HepG2 (cell line): ENCODE measurements around the gene MAN1C1. TPM values are rescaled to one million over a fixed set of nuclear protein-coding genes. Genes with fewer than 3 reads are reported as not detected.
A peak's percentile ranks its signal among the peaks of the same experiment; 100 is the strongest.

ENCODE experiments used
- ATAC-seq: fragments of 200-7000 bp; cut with Tn5 transposase; 3 replicates; pipeline ENCODE4 v1.9.1; 2020; ENCODE audit warnings: mild to moderate bottlenecking, moderate library complexity
- BruUV-seq: library from RNA; stranded (reverse); fragments of 400-500 nt; replicated peaks from 2 replicates; lab custom pipeline; 2021; lab: Mats Ljungman, UMichigan
- CTCF ChIA-PET: fragments of 300-600 bp; formaldehyde crosslinking; extraction: SDS; loops from one replicate; lab custom pipeline; 2021; ENCODE audit warnings: low total read pairs, inconsistent platforms, low intra/inter-chr PET ratio; lab: Yijun Ruan, JAX
- POLR2A ChIA-PET: fragments of 350-600 bp; sonication (Branson Sonifier 250); formaldehyde crosslinking; loops from one replicate; lab custom pipeline; 2020; ENCODE audit warnings: antibody characterized with exemption, inconsistent platforms; lab: Yijun Ruan, JAX
- DNase-seq: peaks from one replicate; pipeline ENCODE4 v3.0.0-alpha.2; 2015; ENCODE audit warnings: low spot score
- FAIRE-seq: peaks from 3 replicates; lab custom pipeline; 2011; peaks lifted over from hg19 to GRCh38; lab: Jason Lieb, UNC
- H2AFZ ChIP-seq: one replicate; pipeline ENCODE4 v1.6.1; 2011; ENCODE audit warnings: low read length, inconsistent platforms
- H3K27ac ChIP-seq: fragments of 300-600 bp; 3 replicates; pipeline ENCODE4 v1.8.0; 2011; ENCODE audit warnings: mixed run types, mild to moderate bottlenecking, mixed read lengths, low read length, inconsistent platforms; ENCODE audit not compliant: insufficient read depth; ENCODE audit errors: extremely low read length
- H3K27me3 ChIP-seq, 2 experiments: fragments of 200-600 bp in 1 of 2; 2 replicates in 1 of 2; 3 replicates in 1 of 2; pipeline versions ENCODE4 v1.6.0 to v1.8.0; 2011; ENCODE audit warnings: low read length in 2 of 2, mild to moderate bottlenecking in 2 of 2, moderate library complexity in 2 of 2, inconsistent platforms in 1 of 2; ENCODE audit not compliant: insufficient read depth in 2 of 2, control insufficient read depth in 1 of 2
- H3K36me3 ChIP-seq, 2 experiments: fragments of 200-600 bp in 1 of 2; replicated peaks in 1 of 2; 2 replicates in 1 of 2; 3 replicates in 1 of 2; pipeline versions ENCODE4 v1.5.1 to v1.8.0; 2011; ENCODE audit warnings: low read length in 2 of 2, inconsistent platforms in 1 of 2; ENCODE audit not compliant: insufficient read depth in 2 of 2, control insufficient read depth in 1 of 2
- H3K4me1 ChIP-seq: 2 replicates; pipeline ENCODE4 v1.5.1; 2012; ENCODE audit warnings: low read length, inconsistent platforms; ENCODE audit not compliant: insufficient read depth
- H3K4me2 ChIP-seq: 2 replicates; pipeline ENCODE4 v1.6.0; 2011; ENCODE audit warnings: low read depth, low read length, inconsistent platforms
- H3K4me3 ChIP-seq, 3 experiments: fragments of 200-600 bp in 1 of 3; sonication (generic), shearing (Covaris generic) in 1 of 3; replicated peaks in 1 of 3; 2 replicates each; pipeline ENCODE4 v1.5.1; 2011 to 2016; ENCODE audit warnings: low read length in 3 of 3, inconsistent platforms in 2 of 3, low read depth in 2 of 3, mild to moderate bottlenecking in 2 of 3, control low read depth in 1 of 3, mixed read lengths in 1 of 3; ENCODE audit not compliant: insufficient read depth in 1 of 3
- H3K79me2 ChIP-seq: one replicate; pipeline ENCODE4 v1.6.1; 2011; ENCODE audit warnings: low read length, inconsistent platforms; ENCODE audit not compliant: insufficient read depth
- H3K9ac ChIP-seq: 2 replicates; pipeline ENCODE4 v1.6.0; 2011; ENCODE audit warnings: mild to moderate bottlenecking, low read depth, low read length, inconsistent platforms; ENCODE audit not compliant: insufficient read depth
- H3K9me3 ChIP-seq: 2 replicates; pipeline ENCODE4 v1.5.1; 2012; ENCODE audit warnings: mild to moderate bottlenecking, low read length
- H4K20me1 ChIP-seq: 2 replicates; pipeline ENCODE4 v1.6.0; 2011; ENCODE audit warnings: inconsistent platforms, mild to moderate bottlenecking, low read length, moderate library complexity; ENCODE audit not compliant: insufficient read depth
- CHD4 ChIP-seq: fragments of 200-600 bp; sonication (generic); IDR thresholded peaks from 2 replicates; pipeline ENCODE4 v1.7.0; 2017; ENCODE audit warnings: mild to moderate bottlenecking, low read length, borderline replicate concordance
- FOXK2 ChIP-seq: fragments of 450-650 bp; IDR thresholded peaks from 2 replicates; pipeline ENCODE4 v1.6.1; 2016
- GATAD2A ChIP-seq: IDR thresholded peaks from 2 replicates; pipeline ENCODE4 v1.6.1; 2016
- NFE2 ChIP-seq: sonication (generic); formaldehyde crosslinking; IDR thresholded peaks from 2 replicates; pipeline ENCODE4 v1.4.0; 2020; ENCODE audit warnings: missing genetic modification reagents
- NR2F1 ChIP-seq, 2 experiments: fragments of 450-650 bp in 1 of 2; formaldehyde crosslinking in 1 of 2; IDR thresholded peaks; 2 replicates each; pipeline versions ENCODE4 v1.5.0 to v1.6.1; 2016 to 2020; ENCODE audit warnings: mild to moderate bottlenecking in 1 of 2, missing compliant biosample characterization in 1 of 2, missing genetic modification reagents in 1 of 2, moderate library complexity in 1 of 2
- NR2F2 ChIP-seq: IDR thresholded peaks from 2 replicates; pipeline ENCODE4 v1.6.1; 2012; ENCODE audit warnings: low read depth, inconsistent platforms, borderline replicate concordance
- SALL1 ChIP-seq: sonication (generic); formaldehyde crosslinking; IDR thresholded peaks from 2 replicates; pipeline ENCODE4 v1.8.0; 2022; ENCODE audit warnings: mild to moderate bottlenecking, missing genetic modification reagents
- SCMH1 ChIP-seq: sonication (generic); formaldehyde crosslinking; IDR thresholded peaks from 2 replicates; pipeline ENCODE4 v1.9.0; 2021; ENCODE audit warnings: missing genetic modification reagents, mild to moderate bottlenecking, borderline replicate concordance
- SP4 ChIP-seq: sonication (generic); formaldehyde crosslinking; IDR thresholded peaks from 2 replicates; pipeline ENCODE4 v1.8.1; 2023; ENCODE audit warnings: mild to moderate bottlenecking, missing genetic modification reagents
- TP53 ChIP-seq: sonication (generic); formaldehyde crosslinking; conservative IDR thresholded peaks from 2 replicates; pipeline ENCODE4 v1.4.0; 2020; ENCODE audit warnings: missing genetic modification reagents
- WIZ ChIP-seq: sonication (generic); formaldehyde crosslinking; IDR thresholded peaks from 2 replicates; pipeline ENCODE4 v1.5.1; 2020; ENCODE audit warnings: mild to moderate bottlenecking, missing genetic modification reagents
- YEATS4 ChIP-seq: sonication (generic); formaldehyde crosslinking; IDR thresholded peaks from 2 replicates; pipeline ENCODE4 v1.4.0; 2020; ENCODE audit warnings: missing genetic modification reagents, borderline replicate concordance
- ZNF333 ChIP-seq: sonication (generic); formaldehyde crosslinking; IDR thresholded peaks from 2 replicates; pipeline ENCODE4 v1.4.0; 2020; ENCODE audit warnings: mild to moderate bottlenecking, missing genetic modification reagents, borderline replicate concordance
- ZNF446 ChIP-seq: sonication (generic); formaldehyde crosslinking; IDR thresholded peaks from 2 replicates; pipeline ENCODE4 v1.5.0; 2020; ENCODE audit warnings: mild to moderate bottlenecking, missing genetic modification reagents
- ZNF670 ChIP-seq: sonication (generic); formaldehyde crosslinking; IDR thresholded peaks from 2 replicates; pipeline ENCODE4 v1.8.0; 2022; ENCODE audit warnings: mild to moderate bottlenecking, missing genetic modification reagents, borderline replicate concordance
- ZNF780A ChIP-seq: sonication (generic); formaldehyde crosslinking; IDR thresholded peaks from 2 replicates; pipeline ENCODE4 v1.8.0; 2022; ENCODE audit warnings: mild to moderate bottlenecking, missing genetic modification reagents, moderate library complexity
- ZNF891 ChIP-seq: sonication (generic); formaldehyde crosslinking; IDR thresholded peaks from 2 replicates; pipeline ENCODE4 v1.5.0; 2020; ENCODE audit warnings: mild to moderate bottlenecking, missing genetic modification reagents
- WGBS: methylation state at CpG from one replicate; pipeline ENCODE4 v1.1.6; 2017; ENCODE audit warnings: low lambda C conversion rate; 5-methylcytosine and 5-hydroxymethylcytosine counted together
- in situ Hi-C: cut with HindIII; loops from 2 replicates; pipeline ENCODE4 v1.10.0; 2017; ENCODE audit warnings: low pct_unique_long_range_greater_than_20kb; ENCODE audit not compliant: extremely low pct_ligation_motif_present
- intact Hi-C: fragments of 100-400 bp; cut with micrococcal nuclease; formaldehyde crosslinking; loops from one replicate; pipeline ENCODE4 v1.10.0; 2022; ENCODE audit not compliant: unreplicated experiment
- polyA plus RNA-seq, 8 experiments: library from polyadenylated mRNA; depleted of rRNA in 3 of 8; stranded (reverse) in 7 of 8; unstranded in 1 of 8; fragments of >200 nt; fragmentation: Illumina TruSeq in 4 of 8; extraction: Trizol in 4 of 8; gene quantifications; 2 replicates each; pipeline versions ENCODE4 v1.2.1 to v1.2.3, GENCODE V29; 2011 to 2016; ENCODE audit warnings: low read depth in 4 of 8, missing spikeins in 1 of 8, mixed read lengths in 1 of 8; ENCODE audit not compliant: insufficient read depth in 1 of 8
- total RNA-seq, 5 experiments: library from RNA; depleted of rRNA; stranded (reverse); fragments of >200 nt; fragmentation: Illumina TruSeq; extraction: Trizol; gene quantifications; 2 replicates each; pipeline ENCODE4 v1.2.3, GENCODE V29; 2016; ENCODE audit warnings: low read depth in 1 of 5
- TF ChIP-seq, protein P1 (sequence below): sonication (generic); formaldehyde crosslinking; IDR thresholded peaks from 2 replicates; pipeline ENCODE4 v1.8.0; 2022; ENCODE audit warnings: mild to moderate bottlenecking, missing genetic modification reagents, borderline replicate concordance
- TF ChIP-seq, protein P2 (sequence below): IDR thresholded peaks from 2 replicates; pipeline ENCODE4 v1.6.1; 2016; ENCODE audit warnings: mild to moderate bottlenecking, missing biosample characterization, missing genetic modification reagents
- TF ChIP-seq, protein P3 (sequence below): sonication (generic); formaldehyde crosslinking; IDR thresholded peaks from 2 replicates; pipeline ENCODE4 v1.4.0; 2020; ENCODE audit warnings: mild to moderate bottlenecking, missing genetic modification reagents
- TF ChIP-seq, protein P4 (sequence below): IDR thresholded peaks from 2 replicates; pipeline ENCODE4 v1.6.1; 2016; ENCODE audit warnings: missing compliant biosample characterization, missing genetic modification reagents, borderline replicate concordance
- TF ChIP-seq, protein P5 (sequence below): sonication (generic); formaldehyde crosslinking; IDR thresholded peaks from 2 replicates; pipeline ENCODE4 v1.5.1; 2020; ENCODE audit warnings: mild to moderate bottlenecking, missing genetic modification reagents, borderline replicate concordance

Gene MAN1C1
- total and polyA plus RNA-seq, 2 of the 13 experiments (the other 11 are each of a cell fraction or from before 2014, with no cell fraction given), result 0.18 to 0.49 TPM

DNA sequence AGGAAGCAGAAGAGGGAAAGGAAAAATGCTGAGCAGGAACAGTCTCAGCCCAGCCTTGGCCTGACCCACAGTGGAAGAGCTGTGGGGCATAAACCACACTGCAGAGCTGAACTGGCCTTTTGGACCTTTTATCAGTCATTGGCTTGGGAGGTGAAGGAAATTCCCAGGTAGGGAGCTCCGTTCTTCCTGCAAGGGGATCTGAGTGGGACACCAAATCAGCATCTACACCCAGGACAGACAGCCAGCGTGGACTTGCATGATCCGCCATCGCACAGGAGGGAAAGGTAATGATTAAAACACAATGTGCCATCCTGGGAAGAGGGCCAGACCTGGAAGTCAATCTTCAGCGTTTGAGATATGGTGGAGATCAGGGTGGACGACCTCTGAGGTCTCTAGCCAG is 202.0 kb downstream of the MAN1C1 start:
- H3K4me1 ChIP-seq, result peaks cover 28% of the 10 kb centered on the region
- H3K27me3 ChIP-seq, result no peaks in the 10 kb centered on the region; a peak in 1 of 5 replicates
- peak; percentile 10 for DNase-seq
- H3K4me2 ChIP-seq, result peak overlapping the region; percentile 95
- intact Hi-C loops (no loop called here), in situ Hi-C loops (loop anchor here (25.0 kb wide), 1 partner anchor 206 kb away; the partner anchor contains the start of gene MAN1C1)
- H3K79me2 ChIP-seq, result peaks cover 26% of the 10 kb centered on the region
- no peak overlapping the region for H2AFZ ChIP-seq
- H3K9me3 ChIP-seq, result no peaks in the 10 kb centered on the region
- ATAC-seq, result no peak
- peaks cover 4% of the 10 kb centered on the region; the same call in 1 of the 2 replicates for H4K20me1 ChIP-seq
- ChIA-PET POLR2A (interaction anchor here (1.0 to 3.3 kb wide), 3 partner anchors 9 to 179 kb away, joined by 3 to 20 read pairs (median 10); partner anchors contain the start of gene PAFAH2), CTCF (no interaction called here)
- H3K36me3 ChIP-seq, result no peaks in the 10 kb centered on the region; a peak in 1 of 5 replicates
- peak overlapping the region; percentile 98 for H3K9ac ChIP-seq
- no TSS peak for BruUV-seq
- FAIRE-seq, result no peak
- H3K27ac ChIP-seq, result peak overlapping the region; percentile 98
- WGBS, result 0% methylated on average over 6 of the region's 6 CpGs
- H3K4me3 ChIP-seq, result peak overlapping the region; percentile 90 to 94 (median 94)
- TF ChIP-seq TP53 (CRISPR knock-in tag) (no peak), ZNF780A (CRISPR knock-in tag) (no peak), WIZ (CRISPR knock-in tag) (no peak), ZNF446 (CRISPR knock-in tag) (no peak), NR2F1 (CRISPR knock-in tag; IDR thresholded peaks at IDR 0.05) (no peak), NFE2 (CRISPR knock-in tag) (no peak), NR2F2 (no peak), ZNF891 (no peak), FOXK2 (no peak), CHD4 (no peak), ZNF670 (CRISPR knock-in tag) (0 out of 2 replicates have a peak, but pooled peaks have one; percentile 67), SCMH1 (CRISPR knock-in tag) (no peak), YEATS4 (no peak; the same call in 1 of the 2 replicates), SP4 (no peak), SALL1 (0 out of 2 replicates have a peak, but pooled peaks have one; percentile 31), GATAD2A (CRISPR knock-in tag) (peak; percentile 40; the same call in 1 of the 2 replicates), ZNF333 (CRISPR knock-in tag) (no peak)
- TF ChIP-seq, protein P1, sequence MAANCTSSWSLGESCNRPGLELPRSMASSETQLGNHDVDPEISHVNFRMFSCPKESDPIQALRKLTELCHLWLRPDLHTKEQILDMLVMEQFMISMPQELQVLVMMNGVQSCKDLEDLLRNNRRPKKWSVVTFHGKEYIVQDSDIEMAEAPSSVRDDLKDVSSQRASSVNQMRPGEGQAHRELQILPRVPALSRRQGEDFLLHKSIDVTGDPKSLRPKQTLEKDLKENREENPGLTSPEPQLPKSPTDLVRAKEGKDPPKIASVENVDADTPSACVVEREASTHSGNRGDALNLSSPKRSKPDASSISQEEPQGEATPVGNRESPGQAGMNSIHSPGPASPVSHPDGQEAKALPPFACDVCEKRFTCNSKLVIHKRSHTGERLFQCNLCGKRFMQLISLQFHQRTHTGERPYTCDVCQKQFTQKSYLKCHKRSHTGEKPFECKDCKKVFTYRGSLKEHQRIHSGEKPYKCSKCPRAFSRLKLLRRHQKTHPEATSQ, result no peak
- TF ChIP-seq, protein P2, sequence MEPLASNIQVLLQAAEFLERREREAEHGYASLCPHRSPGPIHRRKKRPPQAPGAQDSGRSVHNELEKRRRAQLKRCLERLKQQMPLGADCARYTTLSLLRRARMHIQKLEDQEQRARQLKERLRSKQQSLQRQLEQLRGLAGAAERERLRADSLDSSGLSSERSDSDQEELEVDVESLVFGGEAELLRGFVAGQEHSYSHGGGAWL (CRISPR knock-in tag), result no peak
- TF ChIP-seq, protein P3, sequence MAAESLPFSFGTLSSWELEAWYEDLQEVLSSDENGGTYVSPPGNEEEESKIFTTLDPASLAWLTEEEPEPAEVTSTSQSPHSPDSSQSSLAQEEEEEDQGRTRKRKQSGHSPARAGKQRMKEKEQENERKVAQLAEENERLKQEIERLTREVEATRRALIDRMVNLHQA (CRISPR knock-in tag), result no peak
- TF ChIP-seq, protein P4, sequence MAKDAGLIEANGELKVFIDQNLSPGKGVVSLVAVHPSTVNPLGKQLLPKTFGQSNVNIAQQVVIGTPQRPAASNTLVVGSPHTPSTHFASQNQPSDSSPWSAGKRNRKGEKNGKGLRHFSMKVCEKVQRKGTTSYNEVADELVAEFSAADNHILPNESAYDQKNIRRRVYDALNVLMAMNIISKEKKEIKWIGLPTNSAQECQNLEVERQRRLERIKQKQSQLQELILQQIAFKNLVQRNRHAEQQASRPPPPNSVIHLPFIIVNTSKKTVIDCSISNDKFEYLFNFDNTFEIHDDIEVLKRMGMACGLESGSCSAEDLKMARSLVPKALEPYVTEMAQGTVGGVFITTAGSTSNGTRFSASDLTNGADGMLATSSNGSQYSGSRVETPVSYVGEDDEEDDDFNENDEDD (CRISPR knock-in tag), result peak; percentile 9; the same call in 1 of the 2 replicates
- TF ChIP-seq, protein P5, sequence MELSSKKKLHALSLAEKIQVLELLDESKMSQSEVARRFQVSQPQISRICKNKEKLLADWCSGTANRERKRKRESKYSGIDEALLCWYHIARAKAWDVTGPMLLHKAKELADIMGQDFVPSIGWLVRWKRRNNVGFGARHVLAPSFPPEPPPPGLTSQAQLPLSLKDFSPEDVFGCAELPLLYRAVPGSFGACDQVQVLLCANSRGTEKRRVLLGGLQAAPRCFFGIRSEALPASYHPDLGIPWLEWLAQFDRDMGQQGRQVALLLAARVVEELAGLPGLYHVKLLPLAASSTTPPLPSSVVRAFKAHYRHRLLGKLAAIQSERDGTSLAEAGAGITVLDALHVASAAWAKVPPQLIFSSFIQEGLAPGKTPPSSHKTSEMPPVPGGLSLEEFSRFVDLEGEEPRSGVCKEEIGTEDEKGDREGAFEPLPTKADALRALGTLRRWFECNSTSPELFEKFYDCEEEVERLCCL, result no peak
